Smooth muscle cell (in vitro differentiated cells): ENCODE measurements around the gene LY86. TPM values are rescaled to one million over a fixed set of nuclear protein-coding genes. Genes with fewer than 3 reads are reported as not detected.

Experiments
- DNase-seq: peaks from one replicate; lab custom pipeline; 2025; ENCODE audit not compliant: unreplicated experiment; lab: John Stamatoyannopoulos, UW
- H2AFZ ChIP-seq: fragments of 200-600 bp; sonication (generic); 2 replicates; pipeline ENCODE4 v1.6.0; 2016; ENCODE audit warnings: antibody characterized with exemption, low read depth, mild to moderate bottlenecking
- H3F3A ChIP-seq: fragments of 200-600 bp; sonication (generic); 2 replicates; pipeline ENCODE4 v1.6.0; 2017; ENCODE audit warnings: antibody characterized with exemption, low read depth
- H3K27ac ChIP-seq: fragments of 200-600 bp; sonication (generic); 2 replicates; pipeline ENCODE4 v1.5.1; 2016; ENCODE audit warnings: low read depth, mild to moderate bottlenecking
- H3K27me3 ChIP-seq: fragments of 200-600 bp; sonication (generic); 2 replicates; pipeline ENCODE4 v1.6.1; 2016; ENCODE audit warnings: low read depth, mild to moderate bottlenecking
- H3K36me3 ChIP-seq: fragments of 200-600 bp; sonication (generic); 2 replicates; pipeline ENCODE4 v1.5.1; 2016; ENCODE audit warnings: low read depth
- H3K4me1 ChIP-seq: fragments of 200-600 bp; sonication (generic); 2 replicates; pipeline ENCODE4 v1.5.1; 2016; ENCODE audit warnings: low read depth
- H3K4me2 ChIP-seq: fragments of 200-600 bp; sonication (generic); 2 replicates; pipeline ENCODE4 v1.6.0; 2016; ENCODE audit warnings: mild to moderate bottlenecking
- H3K4me3 ChIP-seq: fragments of 200-600 bp; sonication (generic); 2 replicates; pipeline ENCODE4 v1.5.1; 2016; ENCODE audit warnings: mild to moderate bottlenecking
- H3K79me2 ChIP-seq: fragments of 200-600 bp; sonication (generic); 2 replicates; pipeline ENCODE4 v1.6.0; 2016; ENCODE audit warnings: low read depth, mild to moderate bottlenecking
- H3K9ac ChIP-seq: fragments of 200-600 bp; sonication (generic); 2 replicates; pipeline ENCODE4 v1.6.0; 2016; ENCODE audit warnings: low read depth
- H3K9me3 ChIP-seq: fragments of 200-600 bp; sonication (generic); replicated peaks from 2 replicates; pipeline ENCODE4 v1.5.1; 2016; ENCODE audit warnings: low read depth
- H4K20me1 ChIP-seq: fragments of 200-600 bp; sonication (generic); 2 replicates; pipeline ENCODE4 v1.6.0; 2016; ENCODE audit warnings: low read depth
- WGBS: methylation state at CpG from one replicate; pipeline ENCODE4 v1.1.7; 2016; ENCODE audit warnings: low lambda C conversion rate; 5-methylcytosine and 5-hydroxymethylcytosine counted together
- polyA plus RNA-seq: library from polyadenylated mRNA; unstranded; fragments of >200 nt; fragmentation: Nextera tagmentation; extraction: Ambion mirVana; gene quantifications from 2 replicates; pipeline ENCODE4 v1.2.1, GENCODE V29; 2016
- total RNA-seq: library from RNA; depleted of rRNA; stranded (reverse); fragments of >200 nt; gene quantifications from 2 replicates; pipeline ENCODE4 v1.2.3, GENCODE V29; 2014
- TF ChIP-seq, protein P1 (sequence below): fragments of 200-600 bp; sonication (generic); IDR thresholded peaks from 2 replicates; pipeline ENCODE4 v1.5.1; 2017; ENCODE audit warnings: borderline replicate concordance, mild to moderate bottlenecking, antibody characterized with exemption; ENCODE audit not compliant: insufficient read depth, poor library complexity, severe bottlenecking

The LY86 gene
- total and polyA plus RNA-seq, 2 experiments from 2014 or later, result not detected

GRCh38 chr6:6547110-6547879 is 41.2 kb upstream of the LY86 start:
- no peaks in the 10 kb centered on the region for H3K36me3 ChIP-seq
- H3K4me3 ChIP-seq, result peak overlapping the region; percentile 51
- 20% methylated on average over 14 of the region's 14 CpGs for WGBS
- DNase-seq, result peak; percentile 56
- TF ChIP-seq, protein P1, sequence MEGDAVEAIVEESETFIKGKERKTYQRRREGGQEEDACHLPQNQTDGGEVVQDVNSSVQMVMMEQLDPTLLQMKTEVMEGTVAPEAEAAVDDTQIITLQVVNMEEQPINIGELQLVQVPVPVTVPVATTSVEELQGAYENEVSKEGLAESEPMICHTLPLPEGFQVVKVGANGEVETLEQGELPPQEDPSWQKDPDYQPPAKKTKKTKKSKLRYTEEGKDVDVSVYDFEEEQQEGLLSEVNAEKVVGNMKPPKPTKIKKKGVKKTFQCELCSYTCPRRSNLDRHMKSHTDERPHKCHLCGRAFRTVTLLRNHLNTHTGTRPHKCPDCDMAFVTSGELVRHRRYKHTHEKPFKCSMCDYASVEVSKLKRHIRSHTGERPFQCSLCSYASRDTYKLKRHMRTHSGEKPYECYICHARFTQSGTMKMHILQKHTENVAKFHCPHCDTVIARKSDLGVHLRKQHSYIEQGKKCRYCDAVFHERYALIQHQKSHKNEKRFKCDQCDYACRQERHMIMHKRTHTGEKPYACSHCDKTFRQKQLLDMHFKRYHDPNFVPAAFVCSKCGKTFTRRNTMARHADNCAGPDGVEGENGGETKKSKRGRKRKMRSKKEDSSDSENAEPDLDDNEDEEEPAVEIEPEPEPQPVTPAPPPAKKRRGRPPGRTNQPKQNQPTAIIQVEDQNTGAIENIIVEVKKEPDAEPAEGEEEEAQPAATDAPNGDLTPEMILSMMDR, result peak; percentile 78
- H3K27me3 ChIP-seq, result peaks cover 45% of the 10 kb centered on the region
- H3K27ac ChIP-seq, result no peak overlapping the region
- H2AFZ ChIP-seq, result peak overlapping the region; percentile 81
- H3K9ac ChIP-seq, result no peak overlapping the region
- H3K4me2 ChIP-seq, result peak overlapping the region; percentile 85
- H3K9me3 ChIP-seq, result no peaks in the 10 kb centered on the region
- no peaks in the 10 kb centered on the region for H3F3A ChIP-seq
- no peaks in the 10 kb centered on the region for H4K20me1 ChIP-seq
- H3K4me1 ChIP-seq, result peaks cover 13% of the 10 kb centered on the region
- no peaks in the 10 kb centered on the region for H3K79me2 ChIP-seq

DNA sequence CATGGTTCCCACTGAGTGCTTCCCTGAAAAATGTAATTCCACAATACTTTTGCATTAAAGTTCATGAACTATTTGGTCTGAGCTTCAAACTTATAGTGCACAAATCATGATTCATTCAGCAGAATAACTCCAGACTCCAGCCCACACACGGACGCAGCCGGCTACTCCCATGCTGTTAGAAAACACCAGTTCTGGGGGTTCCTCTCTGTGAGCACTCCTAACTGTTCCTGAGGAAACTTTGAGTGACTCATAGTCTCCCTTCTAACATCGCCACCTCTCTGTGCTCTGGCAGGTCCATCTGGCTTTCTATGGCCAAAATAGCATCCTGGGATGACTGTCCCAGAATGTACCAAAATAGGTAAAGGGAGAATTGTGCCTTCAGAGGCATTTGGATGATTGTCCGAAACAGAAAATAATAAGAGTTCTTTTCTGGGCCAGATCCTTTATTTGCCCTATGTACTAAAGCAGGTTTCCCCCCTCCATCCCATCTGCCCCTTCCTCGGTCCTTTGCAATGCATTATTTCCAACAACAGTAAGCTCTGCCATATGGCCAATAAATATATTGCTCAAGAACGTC is 32.3 kb upstream of the LY86 start:
- DNase-seq, result no peak
- 42% methylated on average over 7 of the region's 7 CpGs for WGBS
- Histone ChIP-seq H3K36me3 (no peaks in the 10 kb centered on the region), H3K27me3 (peaks cover 4% of the 10 kb centered on the region), H3K9ac (no peak overlapping the region), H3K79me2 (no peaks in the 10 kb centered on the region), H4K20me1 (no peaks in the 10 kb centered on the region), H3K27ac (no peak overlapping the region), H3K9me3 (no peaks in the 10 kb centered on the region), H3K4me2 (no peak overlapping the region), H2AFZ (no peak overlapping the region), H3K4me1 (no peaks in the 10 kb centered on the region), H3K4me3 (no peak overlapping the region), H3F3A (no peaks in the 10 kb centered on the region)
- TF ChIP-seq, protein P1, result no peak

GRCh38 chr6:6556738-6557503 is 31.6 kb upstream of the LY86 start:
- no peaks in the 10 kb centered on the region for H3F3A ChIP-seq
- H3K9ac ChIP-seq, result no peak overlapping the region
- DNase-seq, result no peak
- H3K4me3 ChIP-seq, result no peak overlapping the region
- peak overlapping the region; percentile 29 for H3K4me2 ChIP-seq
- no peaks in the 10 kb centered on the region for H3K4me1 ChIP-seq
- TF ChIP-seq, protein P1, result peak; percentile 73
- no peaks in the 10 kb centered on the region for H4K20me1 ChIP-seq
- peaks cover 4% of the 10 kb centered on the region for H3K27me3 ChIP-seq
- no peaks in the 10 kb centered on the region for H3K9me3 ChIP-seq
- no peak overlapping the region for H2AFZ ChIP-seq
- WGBS, result 40% methylated on average over 10 of the region's 10 CpGs
- no peaks in the 10 kb centered on the region for H3K79me2 ChIP-seq
- no peak overlapping the region for H3K27ac ChIP-seq
- no peaks in the 10 kb centered on the region for H3K36me3 ChIP-seq
